ENCODE measurements around the gene SMIM44.

SMIM44 gene

GRCh38 chr19:3434630-3435553, 48.3 kb downstream of the SMIM44 start:
- DNase-seq (ENCODE audit: low read depth), result peak; percentile 93

- DNase-seq (ENCODE audit: low read depth), result no peak
These were observed 49.3 kb downstream of the SMIM44 start for GRCh38 chr19:3433805-3434540.

- DNase-seq (ENCODE audit: low read depth), result no peak
These were observed 49.9 kb downstream of the SMIM44 start for GRCh38 chr19:3433313-3433712.
